ENCODE data around the gene PLXNB3. TPM values are rescaled to one million over a fixed set of nuclear protein-coding genes. Genes with fewer than 3 reads are reported as not detected.
A peak's percentile ranks its signal among the peaks of the same experiment; 100 is the strongest.

Gene PLXNB3
- total and polyA plus RNA-seq, 2 of the 13 experiments (the other 11 are each of a cell fraction or from before 2014, with no cell fraction given), result 3.0 to 6.9 TPM

- peak; percentile 5; the same call in 1 of the 2 replicates for TF ChIP-seq ZNF687 (CRISPR knock-in tag; IDR thresholded peaks at IDR 0.05)
- TF ChIP-seq ZFP82 (CRISPR knock-in tag; IDR thresholded peaks at IDR 0.05; ENCODE audit: borderline replicate concordance), result 0 out of 2 replicates have a peak, but pooled peaks have one; percentile 2
- no peak for TF ChIP-seq ELF3 (CRISPR knock-in tag; IDR thresholded peaks at IDR 0.05)
- no peak for TF ChIP-seq SMARCE1 (IDR thresholded peaks at IDR 0.05; ENCODE audit: borderline replicate concordance)
- TF ChIP-seq ZFP36 (IDR thresholded peaks at IDR 0.05; ENCODE audit: borderline replicate concordance, low read depth, low read length, partially characterized antibody), result no peak
Observed at GRCh38 chrX:153725832-153726285, 38.2 kb upstream of the PLXNB3 start (continued).

- Histone ChIP-seq H3K4me1 (ENCODE audit: insufficient read depth, low read length) (peaks cover 51% of the 10 kb centered on the region), H3K4me2 (ENCODE audit: low read depth, low read length) (peak overlapping the region; percentile 84), H3K4me3 (replicated peaks in 1 of 3; ENCODE audit: insufficient read depth in 1 of 3, low read depth in 2 of 3, low read length in 3 of 3) (peak overlapping the region; percentile 60 to 79 (median 79); a peak in 5 of 6 replicates), H3K27me3 (ENCODE audit: control insufficient read depth in 1 of 2, insufficient read depth in 2 of 2, low read length in 2 of 2) (no peaks in the 10 kb centered on the region), H3K79me2 (ENCODE audit: insufficient read depth, low read length) (peaks cover 41% of the 10 kb centered on the region), H3K9ac (ENCODE audit: insufficient read depth, low read depth, low read length) (peak overlapping the region; percentile 85), H2AFZ (ENCODE audit: low read length) (no peak overlapping the region), H3K9me3 (ENCODE audit: low read length) (no peaks in the 10 kb centered on the region), H3K27ac (ENCODE audit: extremely low read length, insufficient read depth, low read length) (peak overlapping the region; percentile 92), H3K36me3 (replicated peaks in 1 of 2; ENCODE audit: control insufficient read depth in 1 of 2, insufficient read depth in 2 of 2, low read length in 2 of 2) (peaks cover 0 to 6% of the 10 kb centered on the region in 2 experiments; a peak in 1 of 5 replicates), H4K20me1 (ENCODE audit: insufficient read depth, low read length) (peaks cover 36% of the 10 kb centered on the region)
- intact Hi-C loops (cut with micrococcal nuclease; ENCODE audit: unreplicated experiment) (no loop called here), in situ Hi-C loops (cut with HindIII; ENCODE audit: extremely low pct_ligation_motif_present, low pct_unique_long_range_greater_than_20kb) (no loop called here)
- ATAC-seq (peak; percentile 62), DNase-seq (ENCODE audit: low spot score) (peak; percentile 75), FAIRE-seq (peak; percentile 30)
- no CpG with 5 or more reads among the region's 35 CpGs for WGBS (ENCODE audit: low lambda C conversion rate)
- no TSS peak for BruUV-seq (replicated peaks)
- CTCF ChIA-PET (ENCODE audit: low intra/inter-chr PET ratio, low total read pairs), result no interaction called here
- POLR2A ChIA-PET, result interaction anchor here (0.8 to 3.8 kb wide), 14 partner anchors 17 to 209 kb away, joined by 3 to 16 read pairs (median 4); partner anchors contain the start of genes ARHGAP4, DUSP9, NAA10 and PLXNB3
- TF ChIP-seq HINFP (CRISPR knock-in tag; IDR thresholded peaks at IDR 0.05; ENCODE audit: low read depth) (no peak), ZNF75D (CRISPR knock-in tag; IDR thresholded peaks at IDR 0.05; ENCODE audit: borderline replicate concordance) (no peak), ZNF546 (CRISPR knock-in tag; conservative IDR thresholded peaks at IDR 0.05) (no peak)
- TF ChIP-seq, protein P1, sequence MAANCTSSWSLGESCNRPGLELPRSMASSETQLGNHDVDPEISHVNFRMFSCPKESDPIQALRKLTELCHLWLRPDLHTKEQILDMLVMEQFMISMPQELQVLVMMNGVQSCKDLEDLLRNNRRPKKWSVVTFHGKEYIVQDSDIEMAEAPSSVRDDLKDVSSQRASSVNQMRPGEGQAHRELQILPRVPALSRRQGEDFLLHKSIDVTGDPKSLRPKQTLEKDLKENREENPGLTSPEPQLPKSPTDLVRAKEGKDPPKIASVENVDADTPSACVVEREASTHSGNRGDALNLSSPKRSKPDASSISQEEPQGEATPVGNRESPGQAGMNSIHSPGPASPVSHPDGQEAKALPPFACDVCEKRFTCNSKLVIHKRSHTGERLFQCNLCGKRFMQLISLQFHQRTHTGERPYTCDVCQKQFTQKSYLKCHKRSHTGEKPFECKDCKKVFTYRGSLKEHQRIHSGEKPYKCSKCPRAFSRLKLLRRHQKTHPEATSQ (CRISPR knock-in tag; IDR thresholded peaks at IDR 0.05; ENCODE audit: borderline replicate concordance), result peak; percentile 56; the same call in 1 of the 2 replicates
Observed at GRCh38 chrX:153726286-153727122, 37.5 kb upstream of the PLXNB3 start.

All from HepG2 (cell line).